IMR-90 (cell line): ENCODE data around the gene TSPAN32. TPM values are rescaled to one million over a fixed set of nuclear protein-coding genes. Genes with fewer than 3 reads are reported as not detected.

Experiments used
- ATAC-seq: fragments of 200-7000 bp; cut with Tn5 transposase; 2 replicates; pipeline ENCODE4 v1.9.1; 2020; ENCODE audit warnings: low read depth, mild to moderate bottlenecking, moderate library complexity
- BruUV-seq: library from RNA; stranded (reverse); fragments of 400-500 nt; replicated peaks from 2 replicates; lab custom pipeline; 2021; lab: Mats Ljungman, UMichigan
- CTCF ChIA-PET: fragments of 300-600 bp; formaldehyde crosslinking; extraction: SDS; loops from one replicate; lab custom pipeline; 2021; ENCODE audit warnings: antibody characterized with exemption; lab: Yijun Ruan, JAX
- POLR2A ChIA-PET: fragments of 300-600 bp; sonication (Branson Sonifier 250); formaldehyde crosslinking; loops from one replicate; lab custom pipeline; 2022; ENCODE audit warnings: antibody characterized with exemption; ENCODE audit not compliant: unreplicated experiment; lab: Charles Lee
- DNase-seq: peaks from one replicate; pipeline ENCODE4 v3.0.0; 2013
- H2AFZ ChIP-seq: replicated peaks from 2 replicates; pipeline ENCODE3; 2013; ENCODE audit warnings: low read length, mild to moderate bottlenecking; ENCODE audit not compliant: poor library complexity
- H2AK5ac ChIP-seq: 2 replicates; pipeline ENCODE4 v1.6.1; 2013; ENCODE audit warnings: low read depth, low read length, inconsistent platforms
- H2AK9ac ChIP-seq: replicated peaks from 2 replicates; pipeline ENCODE3; 2013; ENCODE audit warnings: mild to moderate bottlenecking, low read depth, low read length, moderate library complexity; ENCODE audit not compliant: poor library complexity
- H2BK120ac ChIP-seq: 2 replicates; pipeline ENCODE4 v1.6.1; 2013; ENCODE audit warnings: low read depth, low read length, inconsistent platforms
- H2BK15ac ChIP-seq: 3 replicates; pipeline ENCODE4 v1.6.1; 2013; ENCODE audit warnings: low read depth, low read length, inconsistent platforms
- H2BK20ac ChIP-seq: 2 replicates; pipeline ENCODE4 v1.6.1; 2013; ENCODE audit warnings: low read depth, mild to moderate bottlenecking, inconsistent platforms, low read length, moderate library complexity
- H2BK5ac ChIP-seq: 2 replicates; pipeline ENCODE4 v1.6.1; 2013; ENCODE audit warnings: mild to moderate bottlenecking, low read depth, low read length, inconsistent platforms; ENCODE audit not compliant: poor library complexity, severe bottlenecking
- H3K14ac ChIP-seq: replicated peaks from 2 replicates; pipeline ENCODE4 v1.6.1; 2013; ENCODE audit warnings: low read depth, low read length, inconsistent platforms
- H3K18ac ChIP-seq: 2 replicates; pipeline ENCODE4 v1.6.1; 2013; ENCODE audit warnings: low read depth, low read length, control low read depth
- H3K23ac ChIP-seq: 2 replicates; pipeline ENCODE4 v1.6.1; 2013; ENCODE audit warnings: low read depth, low read length, inconsistent platforms
- H3K27ac ChIP-seq: 2 replicates; pipeline ENCODE4 v1.5.1; 2013; ENCODE audit warnings: mild to moderate bottlenecking, control low read depth, low read length; ENCODE audit not compliant: insufficient read depth
- H3K27me3 ChIP-seq: 2 replicates; pipeline ENCODE4 v1.6.1; 2013; ENCODE audit warnings: low read length; ENCODE audit not compliant: control insufficient read depth, insufficient read depth
- H3K36me3 ChIP-seq: 2 replicates; pipeline ENCODE4 v1.6.1; 2013; ENCODE audit warnings: low read length, mixed read lengths; ENCODE audit not compliant: control insufficient read depth, insufficient read depth
- H3K4ac ChIP-seq: 2 replicates; pipeline ENCODE4 v1.6.1; 2013; ENCODE audit warnings: low read depth, low read length, inconsistent platforms
- H3K4me1 ChIP-seq: 2 replicates; pipeline ENCODE4 v1.6.1; 2013; ENCODE audit warnings: low read length, mixed read lengths; ENCODE audit not compliant: control insufficient read depth, insufficient read depth
- H3K4me2 ChIP-seq: 2 replicates; pipeline ENCODE4 v1.6.1; 2013; ENCODE audit warnings: low read depth, mild to moderate bottlenecking, control low read depth, low read length, moderate library complexity
- H3K4me3 ChIP-seq: 2 replicates; pipeline ENCODE4 v1.5.1; 2013; ENCODE audit warnings: low read depth, mild to moderate bottlenecking, control low read depth, low read length, moderate library complexity; ENCODE audit not compliant: insufficient read depth
- H3K56ac ChIP-seq: 2 replicates; pipeline ENCODE4 v1.6.1; 2013; ENCODE audit warnings: low read length, inconsistent platforms; ENCODE audit not compliant: insufficient read depth; ENCODE audit errors: extremely low read depth
- H3K79me1 ChIP-seq, 2 experiments: 2 replicates each; pipeline ENCODE4 v1.6.1; 2013; ENCODE audit warnings: low read length in 2 of 2, inconsistent platforms in 1 of 2, low read depth in 1 of 2
- H3K9ac ChIP-seq: 2 replicates; pipeline ENCODE4 v1.6.1; 2013; ENCODE audit warnings: low read depth, low read length, control low read depth
- H3K9me1 ChIP-seq: 2 replicates; pipeline ENCODE4 v1.6.1; 2013; ENCODE audit warnings: low read length, inconsistent platforms; ENCODE audit not compliant: insufficient read depth
- H3K9me3 ChIP-seq: 2 replicates; pipeline ENCODE4 v1.6.1; 2013; ENCODE audit warnings: low read length; ENCODE audit not compliant: control insufficient read depth, insufficient read depth
- H4K20me1 ChIP-seq: 2 replicates; pipeline ENCODE4 v1.6.1; 2013; ENCODE audit warnings: low read length, inconsistent platforms; ENCODE audit not compliant: insufficient read depth
- H4K5ac ChIP-seq: 2 replicates; pipeline ENCODE4 v1.6.1; 2013; ENCODE audit warnings: mild to moderate bottlenecking, low read depth, low read length, control low read depth
- H4K8ac ChIP-seq, 2 experiments: 2 replicates each; pipeline ENCODE4 v1.6.1; 2013; ENCODE audit warnings: low read depth in 2 of 2, low read length in 2 of 2, control low read depth in 1 of 2, inconsistent platforms in 1 of 2
- H4K91ac ChIP-seq: 2 replicates; pipeline ENCODE4 v1.6.1; 2013; ENCODE audit warnings: low read depth, low read length, inconsistent platforms; ENCODE audit not compliant: insufficient read depth
- RAD21 ChIP-seq: IDR thresholded peaks from 2 replicates; pipeline ENCODE4 v1.6.1; 2012; ENCODE audit warnings: low read length, improper control_type of control experiment
- RFX5 ChIP-seq: IDR thresholded peaks from 2 replicates; pipeline ENCODE4 v1.8.0; 2012; ENCODE audit warnings: low read depth, mild to moderate bottlenecking, low read length, moderate library complexity
- WGBS, 2 experiments: methylation state at CpG; one replicate each; pipeline versions ENCODE4 v1.1.5 to v1.1.7; 2013; ENCODE audit warnings: missing lambda C conversion rate in 2 of 2; ENCODE audit not compliant: insufficient read length in 1 of 2; ENCODE audit errors: extremely low coverage in 2 of 2; 5-methylcytosine and 5-hydroxymethylcytosine counted together
- dilution Hi-C: fragments of 300-500 bp; cut with HindIII; formaldehyde crosslinking; loops from one replicate; pipeline ENCODE4 v1.14.3; 2018; ENCODE audit warnings: low sequenced_read_pairs; ENCODE audit not compliant: unreplicated experiment
- in situ Hi-C: fragments of 300-500 bp; cut with MboI; formaldehyde crosslinking; loops from 3 replicates; pipeline ENCODE4 v1.14.3; 2019; ENCODE audit warnings: low sequenced_read_pairs, inconsistent platforms, mixed read lengths
- intact Hi-C: fragments of 100-400 bp; cut with micrococcal nuclease; formaldehyde crosslinking; loops from 2 replicates; pipeline ENCODE4 v1.10.0; 2022
- polyA plus RNA-seq, 3 experiments: library from polyadenylated mRNA; depleted of rRNA; stranded (reverse); fragments of >200 nt; gene quantifications; 2 replicates each; pipeline ENCODE4 v1.2.3, GENCODE V29; 2012; ENCODE audit warnings: low replicate concordance in 1 of 3
- total RNA-seq: library from RNA; depleted of rRNA; stranded (reverse); fragments of >200 nt; gene quantifications from 2 replicates; pipeline ENCODE4 v1.2.3, GENCODE V29; 2012

TSPAN32 gene
- total and polyA plus RNA-seq, 2 of the 4 experiments (the other 2 are of a cell fraction) = 0.07 TPM; not detected in 1

- dilution Hi-C loops (no loop called here), intact Hi-C loops (no loop called here), in situ Hi-C loops (no loop called here)
- no peak overlapping the region for H3K14ac ChIP-seq
- no peak overlapping the region for H4K8ac ChIP-seq
- H3K27me3 ChIP-seq = peaks cover 3% of the 10 kb centered on the region; the same call in 1 of the 2 replicates
- H3K4ac ChIP-seq = no peak overlapping the region
- H3K4me2 ChIP-seq = no peak overlapping the region
- H3K23ac ChIP-seq = no peak overlapping the region
- BruUV-seq = no TSS peak
- no peak overlapping the region for H2BK5ac ChIP-seq
- H3K36me3 ChIP-seq = no peaks in the 10 kb centered on the region
- DNase-seq (no peak), ATAC-seq (no peak)
- H3K79me1 ChIP-seq = no peaks in the 10 kb centered on the region
- no peak overlapping the region for H3K9ac ChIP-seq
- no peak overlapping the region for H2AK9ac ChIP-seq
- H2AFZ ChIP-seq = no peak overlapping the region
- no peaks in the 10 kb centered on the region for H3K4me1 ChIP-seq
- no peak overlapping the region for H3K18ac ChIP-seq
- no peak overlapping the region for H3K27ac ChIP-seq
- H4K5ac ChIP-seq = no peak overlapping the region
- H2AK5ac ChIP-seq = no peak overlapping the region
- H3K9me3 ChIP-seq = peaks cover 17% of the 10 kb centered on the region
- no peak overlapping the region for H3K4me3 ChIP-seq
- H2BK120ac ChIP-seq = no peak overlapping the region
- 33% methylated on average over 1 of the region's 9 CpGs; no CpG with 5 or more reads in 1 of the 2 experiments for WGBS, 2 experiments
- no peak overlapping the region for H3K56ac ChIP-seq
- no peaks in the 10 kb centered on the region for H3K9me1 ChIP-seq
- ChIA-PET CTCF (no interaction called here), POLR2A (no interaction called here)
- no peak overlapping the region for H4K91ac ChIP-seq
- H4K20me1 ChIP-seq = no peaks in the 10 kb centered on the region
- no peak overlapping the region for H2BK15ac ChIP-seq
- no peak overlapping the region for H2BK20ac ChIP-seq
- no peak for TF ChIP-seq RAD21
- TF ChIP-seq RFX5 = no peak
Measured at GRCh38 chr11:2347308-2347830, 45.6 kb downstream of the TSPAN32 start.
